Measurements from ENCODE around the gene ZSCAN32.

The ZSCAN32 gene

GRCh38 chr16:3377917-3378316, 22.9 kb downstream of the ZSCAN32 start:
- H3K27ac ChIP-seq, result no peak overlapping the region
- no peak for TF ChIP-seq CTCF (conservative IDR thresholded peaks at IDR 0.05)

GRCh38 chr16:3375680-3376079, 25.1 kb downstream of the ZSCAN32 start:
- H3K27ac ChIP-seq, result no peak overlapping the region
- TF ChIP-seq CTCF (conservative IDR thresholded peaks at IDR 0.05), result no peak

DNA sequence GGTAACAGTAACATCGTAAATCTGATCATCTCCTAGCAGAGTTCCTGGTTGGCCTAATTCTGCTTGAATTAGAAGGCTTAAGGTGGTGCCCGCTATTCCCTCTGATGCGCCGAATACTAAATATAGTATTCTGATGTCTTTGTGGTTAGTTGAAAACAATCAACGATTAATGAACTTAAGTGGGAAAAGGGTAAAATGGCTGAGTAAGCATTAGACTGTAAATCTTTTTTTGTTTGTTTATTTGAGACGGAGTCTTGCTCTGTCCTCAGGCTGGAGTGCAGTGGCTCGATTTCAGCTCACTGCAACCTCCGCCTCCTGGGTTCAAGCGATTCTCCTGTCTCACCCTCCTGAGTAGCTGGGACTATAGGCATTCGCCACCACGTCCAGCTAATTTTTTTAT, 31.7 kb downstream of the ZSCAN32 start:
- no peak for TF ChIP-seq CTCF (conservative IDR thresholded peaks at IDR 0.05)
- no peak overlapping the region for H3K27ac ChIP-seq

DNA sequence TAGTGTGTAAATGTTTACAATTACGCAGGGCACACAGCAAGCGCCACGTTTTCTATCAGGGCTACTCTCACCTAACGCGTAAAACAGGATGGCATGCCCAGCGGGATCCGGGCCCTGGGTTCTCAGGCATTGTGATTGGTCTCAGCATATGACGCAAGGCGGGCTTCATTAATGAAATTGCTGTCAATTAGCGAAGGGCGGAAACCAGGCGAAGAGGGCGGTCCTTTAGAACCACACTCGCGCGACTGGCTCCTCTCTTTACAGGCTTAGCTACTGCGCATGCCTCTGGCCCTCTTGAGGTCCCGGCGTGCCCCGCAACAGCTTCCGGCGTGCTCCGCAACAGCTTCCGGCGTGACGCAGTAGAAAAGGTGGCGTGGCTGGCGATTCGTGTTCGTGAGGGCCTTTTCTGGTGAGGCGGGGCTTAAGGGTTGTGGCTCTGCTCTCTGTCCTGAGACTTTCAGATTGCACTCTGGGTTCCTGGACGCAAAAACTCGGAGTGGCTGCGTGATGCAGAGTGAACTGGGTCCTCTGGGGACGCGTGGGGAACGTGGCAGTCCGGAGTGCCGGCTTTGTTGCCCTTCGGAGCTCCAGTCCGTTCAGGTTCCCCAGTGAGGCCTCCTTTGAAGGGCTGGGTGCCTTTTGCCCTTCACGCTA, 35.9 kb downstream of the ZSCAN32 start:
- no peak for TF ChIP-seq CTCF (conservative IDR thresholded peaks at IDR 0.05)
- no peak overlapping the region for H3K27ac ChIP-seq

DNA sequence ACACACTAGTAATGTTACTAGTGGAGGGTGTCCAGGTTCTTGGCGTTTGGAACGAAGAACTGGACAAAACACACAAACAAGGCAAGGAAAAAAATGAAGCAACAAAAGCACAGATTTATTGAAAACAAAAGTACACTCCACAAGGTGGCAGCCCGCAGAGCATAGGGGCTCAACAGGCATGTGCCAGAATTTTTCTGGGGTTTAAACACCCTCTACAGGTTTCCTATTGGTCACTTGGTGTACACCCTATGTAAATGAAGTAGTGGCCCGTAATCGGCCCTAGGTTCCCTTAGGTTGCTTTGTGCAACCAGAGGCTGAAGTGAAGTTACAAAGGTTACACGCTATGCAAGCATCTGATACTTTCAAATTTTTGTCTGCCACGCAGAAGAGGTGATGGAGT, 37.0 kb downstream of the ZSCAN32 start:
- H3K27ac ChIP-seq, result no peak overlapping the region
- TF ChIP-seq CTCF (conservative IDR thresholded peaks at IDR 0.05), result no peak; the same call in 1 of the 2 replicates

- TF ChIP-seq CTCF (conservative IDR thresholded peaks at IDR 0.05), result no peak
- H3K27ac ChIP-seq, result no peak overlapping the region
Measured at GRCh38 chr16:3362931-3363330, 37.9 kb downstream of the ZSCAN32 start.

- no peak for TF ChIP-seq CTCF (conservative IDR thresholded peaks at IDR 0.05)
Measured at GRCh38 chr16:3358871-3359270, 41.9 kb downstream of the ZSCAN32 start.

More at GRCh38 chr16:3358871-3359270, 41.9 kb downstream of the ZSCAN32 start:
- H3K27ac ChIP-seq, result no peak overlapping the region

Measured in VCaP (cell line).